A549 (cell line): Measurements from ENCODE around the gene TNFRSF13B.
A peak's percentile ranks its signal among the peaks of the same experiment; 100 is the strongest.

ENCODE experiments used
- NR3C1 ChIP-seq: fragments of >200 bp; sonication (Bioruptor Twin); formaldehyde crosslinking; IDR thresholded peaks from 3 replicates; pipeline ENCODE4 v1.6.1; 2017
- PHF8 ChIP-seq: fragments of 200-600 bp; sonication (generic); IDR thresholded peaks from 2 replicates; pipeline ENCODE4 v1.6.1; 2016; ENCODE audit warnings: low read depth, mild to moderate bottlenecking, antibody characterized with exemption, moderate library complexity, borderline replicate concordance
- POLR2A ChIP-seq: IDR thresholded peaks from 2 replicates; pipeline ENCODE4 v1.6.1; 2012; ENCODE audit warnings: mild to moderate bottlenecking, low read length
- SMC3 ChIP-seq: fragments of >200 bp; sonication (Bioruptor Twin); formaldehyde crosslinking; IDR thresholded peaks from 3 replicates; pipeline ENCODE4 v1.6.1; 2018; ENCODE audit warnings: inconsistent platforms
- TP53 ChIP-seq: fragments of 250-450 bp; sonication (Bioruptor Pico); IDR thresholded peaks from 2 replicates; pipeline ENCODE4 v1.5.0; 2021; ENCODE audit warnings: mild to moderate bottlenecking, moderate library complexity
- TF ChIP-seq, protein P1 (sequence below): fragments of >200 bp; sonication (Bioruptor Twin); formaldehyde crosslinking; IDR thresholded peaks from 3 replicates; pipeline ENCODE4 v1.5.1; 2016
- TF ChIP-seq, protein P2 (sequence below): fragments of >200 bp; sonication (Bioruptor Twin); formaldehyde crosslinking; IDR thresholded peaks from 2 replicates; pipeline ENCODE4 v1.6.1; 2016
- TF ChIP-seq, protein P3 (sequence below): fragments of >200 bp; sonication (Bioruptor Twin); formaldehyde crosslinking; IDR thresholded peaks from 3 replicates; pipeline ENCODE4 v1.6.1; 2016
- TF ChIP-seq, protein P4 (sequence below): fragments of 200-600 bp; sonication (generic); IDR thresholded peaks from 2 replicates; pipeline ENCODE4 v1.6.1; 2016; ENCODE audit warnings: antibody characterized with exemption, mild to moderate bottlenecking, moderate library complexity

DNA sequence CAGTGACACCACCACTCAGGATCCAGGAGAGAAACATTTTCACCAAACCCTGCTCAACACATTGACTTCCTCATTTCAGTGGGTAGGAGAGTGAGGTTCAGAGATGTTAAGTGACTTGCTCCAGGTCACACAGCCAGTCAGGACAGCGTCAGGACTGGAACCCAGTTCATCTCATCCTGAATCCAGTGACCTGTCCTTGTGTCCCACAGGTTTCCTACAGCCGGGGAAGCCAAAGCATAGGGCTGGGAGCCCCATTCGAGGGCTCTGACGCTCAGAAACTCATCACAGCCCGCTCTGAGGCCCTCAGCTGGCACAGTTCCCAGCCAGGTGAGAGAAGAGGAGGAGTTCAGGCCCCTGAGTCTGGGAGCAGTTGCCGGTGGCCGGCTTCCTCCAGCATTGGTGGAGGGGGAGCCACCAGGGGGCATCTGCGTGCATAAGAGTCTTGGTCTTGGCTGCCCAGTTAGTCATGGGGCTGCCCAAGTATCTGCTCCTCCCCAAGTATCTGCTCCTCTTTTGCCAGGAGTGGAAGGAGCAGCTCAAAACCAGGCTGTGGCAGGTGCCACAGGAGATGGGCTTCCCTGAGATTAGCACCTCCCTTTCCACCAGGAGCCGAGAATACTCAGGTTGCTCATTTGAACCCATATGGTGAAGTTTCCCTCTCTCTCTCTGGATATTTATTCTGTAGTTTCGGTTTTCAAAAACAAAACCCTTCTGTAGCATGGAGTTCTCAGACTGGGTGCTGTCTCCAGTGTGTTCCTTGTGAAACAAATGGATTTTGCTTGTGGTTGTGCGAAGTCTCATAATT lies 56.0 kb downstream of the TNFRSF13B start:
- TF ChIP-seq POLR2A: no peak
- TF ChIP-seq, protein P1, sequence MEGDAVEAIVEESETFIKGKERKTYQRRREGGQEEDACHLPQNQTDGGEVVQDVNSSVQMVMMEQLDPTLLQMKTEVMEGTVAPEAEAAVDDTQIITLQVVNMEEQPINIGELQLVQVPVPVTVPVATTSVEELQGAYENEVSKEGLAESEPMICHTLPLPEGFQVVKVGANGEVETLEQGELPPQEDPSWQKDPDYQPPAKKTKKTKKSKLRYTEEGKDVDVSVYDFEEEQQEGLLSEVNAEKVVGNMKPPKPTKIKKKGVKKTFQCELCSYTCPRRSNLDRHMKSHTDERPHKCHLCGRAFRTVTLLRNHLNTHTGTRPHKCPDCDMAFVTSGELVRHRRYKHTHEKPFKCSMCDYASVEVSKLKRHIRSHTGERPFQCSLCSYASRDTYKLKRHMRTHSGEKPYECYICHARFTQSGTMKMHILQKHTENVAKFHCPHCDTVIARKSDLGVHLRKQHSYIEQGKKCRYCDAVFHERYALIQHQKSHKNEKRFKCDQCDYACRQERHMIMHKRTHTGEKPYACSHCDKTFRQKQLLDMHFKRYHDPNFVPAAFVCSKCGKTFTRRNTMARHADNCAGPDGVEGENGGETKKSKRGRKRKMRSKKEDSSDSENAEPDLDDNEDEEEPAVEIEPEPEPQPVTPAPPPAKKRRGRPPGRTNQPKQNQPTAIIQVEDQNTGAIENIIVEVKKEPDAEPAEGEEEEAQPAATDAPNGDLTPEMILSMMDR: peak; percentile 42; the same call in 2 of the 3 replicates
- TF ChIP-seq SMC3: peak; percentile 57
- TF ChIP-seq, protein P2, sequence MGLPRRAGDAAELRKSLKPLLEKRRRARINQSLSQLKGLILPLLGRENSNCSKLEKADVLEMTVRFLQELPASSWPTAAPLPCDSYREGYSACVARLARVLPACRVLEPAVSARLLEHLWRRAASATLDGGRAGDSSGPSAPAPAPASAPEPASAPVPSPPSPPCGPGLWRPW: no peak
- TF ChIP-seq, protein P3, sequence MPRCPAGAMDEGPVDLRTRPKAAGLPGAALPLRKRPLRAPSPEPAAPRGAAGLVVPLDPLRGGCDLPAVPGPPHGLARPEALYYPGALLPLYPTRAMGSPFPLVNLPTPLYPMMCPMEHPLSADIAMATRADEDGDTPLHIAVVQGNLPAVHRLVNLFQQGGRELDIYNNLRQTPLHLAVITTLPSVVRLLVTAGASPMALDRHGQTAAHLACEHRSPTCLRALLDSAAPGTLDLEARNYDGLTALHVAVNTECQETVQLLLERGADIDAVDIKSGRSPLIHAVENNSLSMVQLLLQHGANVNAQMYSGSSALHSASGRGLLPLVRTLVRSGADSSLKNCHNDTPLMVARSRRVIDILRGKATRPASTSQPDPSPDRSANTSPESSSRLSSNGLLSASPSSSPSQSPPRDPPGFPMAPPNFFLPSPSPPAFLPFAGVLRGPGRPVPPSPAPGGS: no peak
- no peak for TF ChIP-seq TP53 (CRISPR knock-in tag)
- TF ChIP-seq NR3C1: no peak
- TF ChIP-seq PHF8: no peak
- TF ChIP-seq, protein P4, sequence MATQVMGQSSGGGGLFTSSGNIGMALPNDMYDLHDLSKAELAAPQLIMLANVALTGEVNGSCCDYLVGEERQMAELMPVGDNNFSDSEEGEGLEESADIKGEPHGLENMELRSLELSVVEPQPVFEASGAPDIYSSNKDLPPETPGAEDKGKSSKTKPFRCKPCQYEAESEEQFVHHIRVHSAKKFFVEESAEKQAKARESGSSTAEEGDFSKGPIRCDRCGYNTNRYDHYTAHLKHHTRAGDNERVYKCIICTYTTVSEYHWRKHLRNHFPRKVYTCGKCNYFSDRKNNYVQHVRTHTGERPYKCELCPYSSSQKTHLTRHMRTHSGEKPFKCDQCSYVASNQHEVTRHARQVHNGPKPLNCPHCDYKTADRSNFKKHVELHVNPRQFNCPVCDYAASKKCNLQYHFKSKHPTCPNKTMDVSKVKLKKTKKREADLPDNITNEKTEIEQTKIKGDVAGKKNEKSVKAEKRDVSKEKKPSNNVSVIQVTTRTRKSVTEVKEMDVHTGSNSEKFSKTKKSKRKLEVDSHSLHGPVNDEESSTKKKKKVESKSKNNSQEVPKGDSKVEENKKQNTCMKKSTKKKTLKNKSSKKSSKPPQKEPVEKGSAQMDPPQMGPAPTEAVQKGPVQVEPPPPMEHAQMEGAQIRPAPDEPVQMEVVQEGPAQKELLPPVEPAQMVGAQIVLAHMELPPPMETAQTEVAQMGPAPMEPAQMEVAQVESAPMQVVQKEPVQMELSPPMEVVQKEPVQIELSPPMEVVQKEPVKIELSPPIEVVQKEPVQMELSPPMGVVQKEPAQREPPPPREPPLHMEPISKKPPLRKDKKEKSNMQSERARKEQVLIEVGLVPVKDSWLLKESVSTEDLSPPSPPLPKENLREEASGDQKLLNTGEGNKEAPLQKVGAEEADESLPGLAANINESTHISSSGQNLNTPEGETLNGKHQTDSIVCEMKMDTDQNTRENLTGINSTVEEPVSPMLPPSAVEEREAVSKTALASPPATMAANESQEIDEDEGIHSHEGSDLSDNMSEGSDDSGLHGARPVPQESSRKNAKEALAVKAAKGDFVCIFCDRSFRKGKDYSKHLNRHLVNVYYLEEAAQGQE: no peak
